Tongue (tissue), 2 donors: Measurements from ENCODE around the gene ZMYND19. TPM values are rescaled to one million over a fixed set of nuclear protein-coding genes. Genes with fewer than 3 reads are reported as not detected.
"Not testable (repeated sequence)": the region's sequence is repeated elsewhere in the genome, so short reads cannot be mapped to it uniquely, and the experiment has no call there.

ENCODE experiments used
- DNase-seq: peaks from one replicate; pipeline ENCODE4 v3.0.0-alpha.2; 2015
- total RNA-seq: library from RNA; depleted of rRNA; stranded (reverse); fragments of >200 nt; gene quantifications from one replicate; pipeline ENCODE4 v1.2.3, GENCODE V29; 2014

The ZMYND19 gene
- 10.1 TPM for total RNA-seq

- DNase-seq = peak; percentile 95
Measured at GRCh38 chr9:137590469-137591383, at the start of gene ZMYND19. Gene ZMYND19, minus strand, starts transcription at chr9:137590512. Its CDS starts 249 bp downstream, at chr9:137590263.

GRCh38 chr9:137639303-137640051 lies 49.2 kb upstream of the ZMYND19 start:
- no peak for DNase-seq

- no peak for DNase-seq
Measured at GRCh38 chr9:137638680-137639079, 48.4 kb upstream of the ZMYND19 start.

GRCh38 chr9:137634016-137634415 lies 43.7 kb upstream of the ZMYND19 start:
- no peak for DNase-seq

GRCh38 chr9:137632230-137633161 lies 42.2 kb upstream of the ZMYND19 start:
- DNase-seq = no peak

- no peak for DNase-seq
Measured at GRCh38 chr9:137631345-137632229, 41.3 kb upstream of the ZMYND19 start.

- no peak for DNase-seq
Measured at GRCh38 chr9:137630679-137631078, 40.4 kb upstream of the ZMYND19 start.

GRCh38 chr9:137630126-137630525 lies 39.8 kb upstream of the ZMYND19 start:
- DNase-seq = no peak

- DNase-seq = not testable (repeated sequence)
Measured at GRCh38 chr9:137627406-137627805, 37.1 kb upstream of the ZMYND19 start.

- DNase-seq = no peak
Measured at GRCh38 chr9:137626464-137626863, 36.2 kb upstream of the ZMYND19 start.

- DNase-seq = not testable (repeated sequence)
Measured at GRCh38 chr9:137622211-137622610, 31.9 kb upstream of the ZMYND19 start.

GRCh38 chr9:137621131-137621757 lies 30.9 kb upstream of the ZMYND19 start:
- no peak for DNase-seq

- no peak for DNase-seq
Measured at GRCh38 chr9:137620581-137620980, 30.3 kb upstream of the ZMYND19 start.

GRCh38 chr9:137620048-137620405 lies 29.7 kb upstream of the ZMYND19 start:
- no peak for DNase-seq

GRCh38 chr9:137619240-137620047 lies 29.1 kb upstream of the ZMYND19 start:
- peak; percentile 50 for DNase-seq

GRCh38 chr9:137618105-137619067 lies 28.1 kb upstream of the ZMYND19 start, which contains the start of gene EHMT1:
Gene EHMT1, plus strand, starts transcription at chr9:137619005. Its CDS starts 24 bp downstream, at chr9:137619029.
- peak; percentile 96 for DNase-seq

GRCh38 chr9:137615387-137615871 lies 25.1 kb upstream of the ZMYND19 start:
- DNase-seq = no peak
